ENCODE results near the gene ANKAR.
"Not testable (repeated sequence)": the region's sequence is repeated elsewhere in the genome, so short reads cannot be mapped to it uniquely, and the experiment has no call there.

The ANKAR gene

GRCh38 chr2:189658306-189659212, 15.9 kb upstream of the ANKAR start:
- no peak for DNase-seq (ENCODE audit: low spot score)

GRCh38 chr2:189659734-189660133, 14.7 kb upstream of the ANKAR start:
- no peak for DNase-seq (ENCODE audit: low spot score)

GRCh38 chr2:189660803-189661147, 13.7 kb upstream of the ANKAR start:
- DNase-seq (ENCODE audit: low spot score), result no peak

GRCh38 chr2:189661148-189661956, 13.1 kb upstream of the ANKAR start, which contains the start of gene ASNSD1:
TSS of gene ASNSD1 (plus strand) at chr2:189661459. CDS start at chr2:189666133, 4,674 bp downstream.
- DNase-seq (ENCODE audit: low spot score), result peak; percentile 97

GRCh38 chr2:189661957-189662321, 12.5 kb upstream of the ANKAR start:
- no peak for DNase-seq (ENCODE audit: low spot score)

- no peak for DNase-seq (ENCODE audit: low spot score)
Observed at GRCh38 chr2:189662669-189663226, 11.7 kb upstream of the ANKAR start.

GRCh38 chr2:189663319-189663718, 11.2 kb upstream of the ANKAR start:
- DNase-seq (ENCODE audit: low spot score), result not testable (repeated sequence)

GRCh38 chr2:189669913-189670312, 4.6 kb upstream of the ANKAR start:
- no peak for DNase-seq (ENCODE audit: low spot score)

GRCh38 chr2:189673661-189674373, 653 bp upstream of the ANKAR start:
- DNase-seq (ENCODE audit: low spot score), result peak; percentile 37

- no peak for DNase-seq (ENCODE audit: low spot score)
Observed at GRCh38 chr2:189676471-189676870, 2.0 kb downstream of the ANKAR start.

- no peak for DNase-seq (ENCODE audit: low spot score)
Observed at GRCh38 chr2:189679226-189679625, 4.8 kb downstream of the ANKAR start.

GRCh38 chr2:189681203-189681602, 6.7 kb downstream of the ANKAR start:
- no peak for DNase-seq (ENCODE audit: low spot score)

GRCh38 chr2:189681903-189682302, 7.4 kb downstream of the ANKAR start:
- DNase-seq (ENCODE audit: low spot score), result no peak

- no peak for DNase-seq (ENCODE audit: low spot score)
Observed at GRCh38 chr2:189683348-189683747, 8.9 kb downstream of the ANKAR start.

GRCh38 chr2:189684811-189685210, 10.3 kb downstream of the ANKAR start:
- DNase-seq (ENCODE audit: low spot score), result no peak

GRCh38 chr2:189685540-189686229, 11.2 kb downstream of the ANKAR start:
- DNase-seq (ENCODE audit: low spot score), result no peak

GRCh38 chr2:189687796-189688195, 13.3 kb downstream of the ANKAR start:
- DNase-seq (ENCODE audit: low spot score), result not testable (repeated sequence)

- DNase-seq (ENCODE audit: low spot score), result no peak
Observed at GRCh38 chr2:189696223-189696622, 21.8 kb downstream of the ANKAR start.

GRCh38 chr2:189698020-189698887, 23.8 kb downstream of the ANKAR start:
- DNase-seq (ENCODE audit: low spot score), result no peak

GRCh38 chr2:189700681-189701080, 26.2 kb downstream of the ANKAR start:
- DNase-seq (ENCODE audit: low spot score), result no peak

GRCh38 chr2:189702071-189702470, 27.6 kb downstream of the ANKAR start:
- no peak for DNase-seq (ENCODE audit: low spot score)

All from D341Med (cell line).